ENCODE measurements around the gene EDC4. TPM values are rescaled to one million over a fixed set of nuclear protein-coding genes. Genes with fewer than 3 reads are reported as not detected.

EDC4 gene
- total RNA-seq, 1 experiment from 2014 or later, result 85.8 TPM

DNA sequence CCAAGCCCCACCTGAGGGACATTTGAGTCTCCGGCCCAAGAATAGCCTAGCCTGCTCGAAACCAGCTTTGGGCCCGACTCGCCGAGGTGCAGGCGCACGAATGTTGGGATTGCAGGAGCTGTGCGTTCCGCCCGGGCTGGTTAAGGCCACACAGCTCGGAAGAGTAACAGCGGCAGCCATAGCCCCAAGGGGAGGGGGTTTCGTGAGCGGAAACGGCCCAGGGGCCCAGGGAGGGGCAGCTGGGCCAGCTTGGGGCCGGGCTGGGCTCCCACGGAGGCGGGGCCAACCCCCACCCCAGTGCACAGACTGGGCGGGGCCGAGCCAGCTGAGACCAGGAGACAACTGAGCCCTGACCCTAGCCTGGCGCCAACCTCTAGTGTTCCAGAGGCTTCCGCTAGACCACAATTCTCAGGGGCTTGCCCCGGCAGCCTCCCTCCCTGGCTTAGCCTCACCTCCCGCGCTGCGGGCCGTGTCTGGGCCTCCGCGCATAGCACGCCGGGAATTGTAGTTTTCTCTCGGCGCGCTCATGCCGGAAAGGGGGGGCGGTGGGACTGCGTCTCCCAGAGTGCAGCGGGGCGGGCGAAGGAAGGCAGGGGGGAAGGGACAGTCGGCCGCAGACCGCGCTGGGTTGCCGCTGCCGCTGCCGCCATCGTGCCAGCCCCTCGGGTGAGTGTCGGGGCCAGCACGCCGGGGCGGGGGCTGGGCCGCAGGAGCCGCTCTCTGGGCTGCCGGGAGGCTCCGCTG lies 26.4 kb upstream of the EDC4 start, which contains the start of gene NUTF2:
TSS of gene NUTF2 (plus strand) at position 614 of the 744 bp plus-strand sequence. CDS start 18,198 bp downstream, outside the sequence.
- intact Hi-C loops (cut with micrococcal nuclease; ENCODE audit: unreplicated experiment), result no loop called here
- H3K36me3 Mint-ChIP-seq (ENCODE audit: insufficient read depth, unreplicated experiment), result peaks cover 69% of the 10 kb centered on the region
- BruUV-seq (replicated peaks), result no TSS peak
- H3K4me3 Mint-ChIP-seq (ENCODE audit: low read depth, unreplicated experiment), result peak within 1 kb of the TSS; percentile 87
- H3K4me1 Mint-ChIP-seq (ENCODE audit: low read depth, unreplicated experiment), result peaks cover 25% of the 10 kb centered on the region
- H3K27ac Mint-ChIP-seq (ENCODE audit: unreplicated experiment), result peak within 1 kb of the TSS; percentile 90
- H3K9me3 Mint-ChIP-seq (ENCODE audit: low read depth, unreplicated experiment), result no peaks in the 10 kb centered on the region
- TF ChIP-seq, protein P1, sequence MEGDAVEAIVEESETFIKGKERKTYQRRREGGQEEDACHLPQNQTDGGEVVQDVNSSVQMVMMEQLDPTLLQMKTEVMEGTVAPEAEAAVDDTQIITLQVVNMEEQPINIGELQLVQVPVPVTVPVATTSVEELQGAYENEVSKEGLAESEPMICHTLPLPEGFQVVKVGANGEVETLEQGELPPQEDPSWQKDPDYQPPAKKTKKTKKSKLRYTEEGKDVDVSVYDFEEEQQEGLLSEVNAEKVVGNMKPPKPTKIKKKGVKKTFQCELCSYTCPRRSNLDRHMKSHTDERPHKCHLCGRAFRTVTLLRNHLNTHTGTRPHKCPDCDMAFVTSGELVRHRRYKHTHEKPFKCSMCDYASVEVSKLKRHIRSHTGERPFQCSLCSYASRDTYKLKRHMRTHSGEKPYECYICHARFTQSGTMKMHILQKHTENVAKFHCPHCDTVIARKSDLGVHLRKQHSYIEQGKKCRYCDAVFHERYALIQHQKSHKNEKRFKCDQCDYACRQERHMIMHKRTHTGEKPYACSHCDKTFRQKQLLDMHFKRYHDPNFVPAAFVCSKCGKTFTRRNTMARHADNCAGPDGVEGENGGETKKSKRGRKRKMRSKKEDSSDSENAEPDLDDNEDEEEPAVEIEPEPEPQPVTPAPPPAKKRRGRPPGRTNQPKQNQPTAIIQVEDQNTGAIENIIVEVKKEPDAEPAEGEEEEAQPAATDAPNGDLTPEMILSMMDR (IDR thresholded peaks at IDR 0.05; ENCODE audit: unreplicated experiment), result no peak
- H3K27me3 Mint-ChIP-seq (ENCODE audit: unreplicated experiment), result no peaks in the 10 kb centered on the region
- CTCF ChIA-PET, result interaction anchor here (0.6 to 1.3 kb wide), 3 partner anchors 13 to 92 kb away, joined by 4 to 6 read pairs (median 4); no protein-coding TSS in a partner anchor
- DNase-seq, result peak; percentile 98

DNA sequence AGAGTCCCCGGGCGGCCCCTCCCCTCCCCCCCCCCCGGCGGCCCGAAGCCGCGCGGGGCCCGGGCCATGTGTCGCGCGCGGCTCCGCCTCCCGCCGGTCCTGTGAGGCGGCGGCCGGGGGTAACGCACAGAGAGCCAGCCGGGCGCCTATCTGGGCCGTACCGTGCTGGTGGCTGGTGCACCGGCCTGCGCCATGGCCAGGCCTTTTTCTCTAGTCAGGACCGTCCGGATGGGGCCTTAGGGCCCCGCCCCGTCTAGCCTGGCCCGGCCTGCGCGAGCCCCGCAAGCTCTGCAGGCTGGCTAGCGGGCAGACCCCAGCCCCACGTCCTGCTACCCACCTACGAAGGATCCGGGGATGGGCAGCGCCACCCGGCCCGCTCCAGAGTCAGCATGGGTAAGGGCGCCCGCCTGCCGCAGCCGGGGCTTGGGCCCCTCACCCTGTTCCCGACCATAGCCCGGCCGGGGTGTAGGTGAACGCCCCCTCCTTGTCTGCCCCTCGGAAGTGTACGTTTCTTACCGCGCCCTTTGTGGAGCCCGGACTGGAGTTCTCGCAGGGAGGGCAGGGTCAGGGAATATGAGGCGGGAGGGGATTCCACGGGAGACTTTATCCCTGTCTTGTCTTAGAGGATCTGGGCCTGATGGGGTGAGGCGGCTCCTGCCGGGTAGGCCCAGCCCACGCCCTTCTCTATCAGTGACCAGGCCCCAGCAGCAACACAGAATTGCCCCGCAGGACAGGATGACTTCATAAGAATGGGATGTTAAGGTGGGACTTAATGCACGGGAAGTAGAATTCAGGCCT lies 25.6 kb upstream of the EDC4 start, which contains the start of gene CENPT:
TSS of gene CENPT (minus strand) at position 630 of the 798 bp plus-strand sequence. CDS start 13,834 bp downstream, outside the sequence.
- peaks cover 61% of the 10 kb centered on the region for H3K36me3 Mint-ChIP-seq (ENCODE audit: insufficient read depth, unreplicated experiment)
- H3K9me3 Mint-ChIP-seq (ENCODE audit: low read depth, unreplicated experiment), result no peaks in the 10 kb centered on the region
- no peaks in the 10 kb centered on the region for H3K27me3 Mint-ChIP-seq (ENCODE audit: unreplicated experiment)
- TF ChIP-seq, protein P1 (IDR thresholded peaks at IDR 0.05; ENCODE audit: unreplicated experiment), result no peak
- intact Hi-C loops (cut with micrococcal nuclease; ENCODE audit: unreplicated experiment), result no loop called here
- H3K4me3 Mint-ChIP-seq (ENCODE audit: low read depth, unreplicated experiment), result peak within 1 kb of the TSS; percentile 87
- CTCF ChIA-PET, result interaction anchor here (0.6 to 1.5 kb wide), 4 partner anchors 11 to 161 kb away, joined by 3 to 6 read pairs (median 4); no protein-coding TSS in a partner anchor
- peak within 1 kb of the TSS; percentile 90 for H3K27ac Mint-ChIP-seq (ENCODE audit: unreplicated experiment)
- no TSS peak for BruUV-seq (replicated peaks)
- peak; percentile 47 for DNase-seq
- H3K4me1 Mint-ChIP-seq (ENCODE audit: low read depth, unreplicated experiment), result peaks cover 25% of the 10 kb centered on the region

GRCh38 chr16:67848118-67848517 lies 24.7 kb upstream of the EDC4 start:
- Mint-ChIP-seq H3K27me3 (ENCODE audit: unreplicated experiment) (no peaks in the 10 kb centered on the region), H3K36me3 (ENCODE audit: insufficient read depth, unreplicated experiment) (peaks cover 52% of the 10 kb centered on the region), H3K27ac (ENCODE audit: unreplicated experiment) (peak overlapping the region; percentile 77), H3K4me1 (ENCODE audit: low read depth, unreplicated experiment) (peaks cover 20% of the 10 kb centered on the region), H3K9me3 (ENCODE audit: low read depth, unreplicated experiment) (no peaks in the 10 kb centered on the region), H3K4me3 (ENCODE audit: low read depth, unreplicated experiment) (peak overlapping the region; percentile 87)
- DNase-seq, result no peak
- BruUV-seq (replicated peaks), result no TSS peak
- TF ChIP-seq, protein P1 (IDR thresholded peaks at IDR 0.05; ENCODE audit: unreplicated experiment), result no peak
- CTCF ChIA-PET, result interaction anchor here (0.7 to 1.5 kb wide), 3 partner anchors 10 to 27 kb away, joined by 3 to 4 read pairs (median 3); no protein-coding TSS in a partner anchor
- intact Hi-C loops (cut with micrococcal nuclease; ENCODE audit: unreplicated experiment), result no loop called here

DNA sequence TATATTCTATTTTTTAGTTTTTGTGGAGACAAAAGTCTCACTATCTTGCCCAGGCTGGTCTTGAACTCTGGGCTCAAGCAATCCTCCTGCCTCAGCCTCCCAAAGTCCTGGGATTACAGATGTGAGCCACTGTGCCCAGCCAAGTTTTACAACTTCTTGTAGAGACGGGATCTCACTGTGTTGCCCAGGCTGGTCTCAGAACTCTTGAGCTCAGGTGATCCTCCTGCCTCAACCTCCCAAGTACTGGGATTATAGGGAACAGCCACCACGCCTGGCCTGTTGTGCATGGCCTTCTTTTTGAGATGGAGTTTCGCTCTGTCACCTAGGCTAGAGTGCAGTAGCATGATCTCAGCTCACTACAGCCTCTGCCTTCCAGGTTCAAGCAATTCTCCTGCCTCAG lies 19.2 kb upstream of the EDC4 start:
- BruUV-seq (replicated peaks), result no TSS peak
- Mint-ChIP-seq H3K27me3 (ENCODE audit: unreplicated experiment) (no peaks in the 10 kb centered on the region), H3K4me1 (ENCODE audit: low read depth, unreplicated experiment) (peaks cover 33% of the 10 kb centered on the region), H3K36me3 (ENCODE audit: insufficient read depth, unreplicated experiment) (peaks cover 48% of the 10 kb centered on the region), H3K9me3 (ENCODE audit: low read depth, unreplicated experiment) (no peaks in the 10 kb centered on the region), H3K4me3 (ENCODE audit: low read depth, unreplicated experiment) (no peak overlapping the region), H3K27ac (ENCODE audit: unreplicated experiment) (no peak overlapping the region)
- TF ChIP-seq, protein P1 (IDR thresholded peaks at IDR 0.05; ENCODE audit: unreplicated experiment), result no peak
- no peak for DNase-seq
- CTCF ChIA-PET, result no interaction called here
- intact Hi-C loops (cut with micrococcal nuclease; ENCODE audit: unreplicated experiment), result no loop called here

Measured in Calu3 (cell line).